ENCODE measurements around the gene GOLGA8T.
"Not testable (repeated sequence)": the region's sequence is repeated elsewhere in the genome, so short reads cannot be mapped to it uniquely, and the experiment has no call there.

DNA sequence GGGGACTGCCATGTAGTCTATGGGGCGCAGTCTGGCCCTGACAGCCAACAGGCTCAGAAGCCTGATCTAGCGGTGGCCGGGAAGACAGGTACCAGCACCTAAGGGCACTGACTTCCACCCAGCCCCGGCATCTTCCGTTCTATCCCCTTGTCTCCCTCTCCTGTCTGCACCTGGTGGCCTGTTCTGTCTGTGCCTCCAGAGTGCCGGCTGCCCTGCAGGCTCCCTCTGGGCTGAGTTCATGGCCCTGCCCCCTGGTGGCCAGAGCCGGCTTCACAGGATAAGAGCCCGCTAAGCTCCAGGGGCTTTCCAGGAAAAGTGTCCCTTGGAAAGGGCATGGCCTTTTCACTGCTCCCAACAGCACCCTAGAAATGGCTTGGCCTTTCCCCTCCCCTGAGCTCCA lies 37.0 kb upstream of the GOLGA8T start:
- not testable (repeated sequence) for TF ChIP-seq CTCF, POLR2A (IDR thresholded peaks at IDR 0.05)
